Activated CD8-positive, alpha-beta memory T cell treated with anti-CD3 and anti-CD28 coated beads, Interleukin-2, amount 50 U/mL, for 1 hour (primary cell): ENCODE results near the gene ERCC6L2.

ENCODE experiments used
- DNase-seq: peaks from one replicate; pipeline ENCODE4 v3.0.0-alpha.2; 2020; ENCODE audit errors: extremely low read depth

The ERCC6L2 gene

DNA sequence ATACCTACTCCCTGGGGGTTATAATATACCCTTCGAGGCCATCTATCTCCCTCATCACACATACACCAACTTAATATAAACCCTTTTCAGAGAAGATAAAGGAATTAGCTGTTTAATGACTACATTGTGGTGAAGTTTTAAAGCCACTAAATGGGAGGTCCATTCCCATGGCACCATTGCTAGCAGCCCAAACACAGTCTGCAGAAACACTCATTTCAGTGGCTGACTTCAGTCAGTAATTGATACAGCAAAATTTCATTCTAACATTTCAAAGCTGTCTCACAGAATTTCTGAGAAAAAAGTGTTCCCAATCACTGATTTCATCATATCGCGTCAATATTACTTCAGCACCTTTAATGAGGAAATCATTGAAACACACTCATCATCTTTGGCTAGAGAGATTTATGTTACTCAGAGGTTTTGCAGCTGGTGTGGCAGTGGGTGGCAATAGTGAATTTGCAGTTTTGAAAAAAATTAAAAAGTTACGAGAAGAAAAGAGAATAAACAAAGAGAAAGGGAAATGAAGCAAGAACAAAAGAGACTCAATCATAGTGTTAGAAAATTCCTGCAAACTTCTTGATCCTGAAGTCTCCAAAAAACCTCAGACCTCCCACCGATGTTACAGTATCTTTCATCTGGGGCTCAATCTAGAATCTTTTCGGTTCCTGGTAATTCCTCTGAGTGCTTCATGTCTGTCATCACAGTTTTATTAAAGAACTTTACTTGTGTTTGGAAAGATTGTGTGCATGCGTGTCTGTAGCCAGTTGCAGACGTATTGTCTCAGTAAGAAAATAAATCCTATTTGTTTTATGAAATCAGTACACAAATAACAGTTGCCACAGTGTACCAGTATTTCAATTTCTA, 105.0 kb downstream of the ERCC6L2 start:
- no peak for DNase-seq

DNA sequence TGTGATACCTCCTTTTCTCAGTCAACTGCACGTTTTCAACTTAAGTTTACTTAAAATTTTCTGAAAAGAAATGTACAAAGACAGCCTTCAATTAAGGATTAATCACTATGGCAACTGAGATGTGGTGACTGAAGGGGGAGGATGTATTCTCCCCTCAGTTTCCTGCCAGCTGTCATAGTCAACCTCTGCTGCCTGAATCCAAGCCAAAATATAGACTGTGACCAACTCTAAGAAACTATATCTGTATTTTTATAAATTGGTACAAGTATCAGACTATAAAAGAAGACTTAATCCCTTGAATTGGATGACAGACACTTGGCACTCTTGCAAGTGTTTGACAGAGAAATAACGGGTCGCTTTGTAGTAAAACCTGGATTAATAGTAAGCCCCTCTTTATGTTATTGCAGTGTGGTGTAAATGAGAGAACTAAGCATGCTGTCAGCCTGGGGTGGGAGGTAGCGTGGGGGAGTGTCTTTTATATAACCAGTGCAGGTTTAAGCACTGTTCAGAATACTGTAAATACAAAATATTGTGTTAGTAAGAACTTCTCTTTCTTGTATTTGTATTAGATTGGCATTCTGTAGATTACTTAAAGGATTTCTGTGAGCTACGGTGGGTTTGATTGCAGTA, 106.4 kb downstream of the ERCC6L2 start:
- no peak for DNase-seq

DNA sequence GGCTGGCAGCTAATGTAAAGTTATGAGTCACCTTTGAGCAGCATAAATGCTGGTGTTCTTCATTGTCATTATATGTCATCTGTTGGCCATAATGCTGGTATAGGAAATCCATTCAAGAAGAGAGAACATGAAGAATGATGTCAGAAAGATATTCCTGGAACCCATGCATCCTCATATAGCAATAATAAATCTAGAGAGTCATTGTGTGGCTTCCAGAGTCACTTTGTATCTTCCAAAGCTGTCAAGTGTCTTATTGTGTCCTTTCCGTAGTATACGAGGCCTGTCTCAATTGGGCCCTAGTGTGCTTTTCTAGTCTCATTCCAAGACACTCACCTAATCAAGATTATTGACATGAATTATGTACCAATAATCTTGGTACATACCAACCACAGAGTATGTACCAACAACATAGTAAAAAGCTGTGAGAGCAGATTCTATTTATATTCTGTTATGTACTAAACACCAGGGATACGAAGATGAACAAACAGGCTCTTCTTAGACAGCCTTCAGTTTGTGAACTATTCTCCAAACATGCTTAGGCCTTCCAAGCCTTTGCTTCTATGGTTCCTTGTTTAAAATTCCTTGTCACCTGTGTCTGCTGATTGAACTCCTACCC, 110.1 kb downstream of the ERCC6L2 start:
- DNase-seq = no peak

DNA sequence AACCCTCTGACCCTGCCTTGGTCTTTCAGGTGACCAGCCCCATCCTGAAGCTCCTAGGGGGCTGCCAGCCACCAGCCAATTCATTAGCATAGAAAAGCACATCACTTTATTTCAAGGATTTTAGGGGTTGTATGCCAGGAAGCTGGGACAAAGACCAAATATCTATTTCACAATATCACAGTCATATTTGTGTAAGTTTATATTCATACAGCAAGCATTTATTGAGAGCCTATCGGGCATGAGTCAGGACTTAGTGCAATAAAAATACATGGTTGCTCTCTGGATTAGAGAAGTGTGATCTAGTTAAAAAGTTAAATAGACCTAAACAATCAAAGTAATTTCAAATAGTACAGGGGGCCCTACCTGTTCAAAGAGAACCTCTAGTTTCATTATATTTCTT, 113.8 kb downstream of the ERCC6L2 start:
- no peak for DNase-seq

DNA sequence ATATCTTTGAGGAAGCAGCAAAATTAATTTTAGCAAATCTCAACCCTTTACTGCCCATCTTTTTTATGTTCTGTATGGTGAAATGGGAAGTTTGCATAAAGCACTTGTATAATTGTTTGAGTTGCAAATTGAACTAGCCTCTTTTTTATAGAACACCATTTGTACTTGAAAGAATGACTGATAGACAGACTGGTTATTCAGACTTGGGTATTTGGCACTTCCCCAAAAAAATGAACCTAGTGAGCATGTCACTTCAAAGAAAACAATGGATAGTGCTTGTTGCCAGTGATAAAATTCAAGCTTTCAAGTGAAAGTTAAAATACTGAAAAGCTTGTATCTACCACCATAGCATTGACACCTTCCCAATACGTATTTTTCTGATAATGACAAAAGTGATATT, 115.8 kb downstream of the ERCC6L2 start:
- no peak for DNase-seq

DNA sequence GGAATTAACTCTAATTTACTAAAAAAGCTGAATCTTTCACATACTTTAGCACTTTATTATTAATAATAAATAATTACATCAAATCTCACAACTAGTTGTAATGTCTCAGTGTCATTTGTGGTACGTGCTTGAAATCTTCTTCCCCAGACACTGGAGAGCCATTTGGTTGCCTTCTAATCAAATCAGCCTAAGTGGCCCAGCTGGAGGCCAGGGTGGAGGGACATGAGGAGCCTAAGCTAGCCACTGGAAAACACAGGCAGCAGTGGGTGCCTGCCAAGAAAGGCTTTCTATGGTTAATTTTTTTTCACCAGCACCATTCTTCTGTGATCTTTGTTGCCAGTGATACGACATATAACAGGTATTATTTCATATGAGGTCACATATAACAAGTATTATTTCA, 117.0 kb downstream of the ERCC6L2 start:
- DNase-seq = no peak

DNA sequence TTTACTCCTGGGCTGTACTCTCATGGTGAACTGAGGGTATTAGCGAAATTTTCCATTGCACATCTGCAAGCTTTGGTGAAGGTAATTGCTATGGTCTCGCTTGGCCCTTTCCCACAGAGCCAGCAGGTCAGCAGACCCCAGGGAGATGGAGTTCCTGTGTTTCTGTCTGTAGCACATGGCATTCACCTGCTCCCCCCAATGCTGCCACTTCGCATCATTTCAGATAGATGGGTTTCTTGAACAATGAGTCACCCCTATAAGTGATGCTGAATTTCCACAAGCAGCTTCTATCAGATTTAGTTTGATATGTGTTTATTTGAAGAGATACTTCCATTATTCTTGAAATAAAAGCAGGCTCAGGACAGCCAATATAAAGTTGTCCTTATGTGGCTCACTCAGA, 117.8 kb downstream of the ERCC6L2 start:
- no peak for DNase-seq

DNA sequence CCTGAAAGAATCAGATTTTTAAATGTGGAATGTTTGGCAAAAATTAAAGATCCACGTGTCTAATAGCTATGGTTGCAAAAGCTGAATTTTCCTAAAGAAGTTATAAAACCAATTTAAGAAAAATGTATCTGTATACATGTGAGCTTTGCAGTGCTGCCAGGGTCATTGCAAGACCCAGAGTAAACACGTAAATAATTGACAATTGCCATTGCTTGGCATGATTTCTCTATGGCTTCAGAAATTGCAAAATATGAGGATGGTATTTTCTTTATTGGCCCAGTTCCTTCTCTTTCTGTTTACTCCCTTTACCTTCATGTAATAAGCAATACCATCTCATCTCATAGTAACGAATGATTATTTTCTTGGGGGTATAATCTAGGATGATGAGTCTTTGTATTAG, 123.9 kb downstream of the ERCC6L2 start:
- no peak for DNase-seq

DNA sequence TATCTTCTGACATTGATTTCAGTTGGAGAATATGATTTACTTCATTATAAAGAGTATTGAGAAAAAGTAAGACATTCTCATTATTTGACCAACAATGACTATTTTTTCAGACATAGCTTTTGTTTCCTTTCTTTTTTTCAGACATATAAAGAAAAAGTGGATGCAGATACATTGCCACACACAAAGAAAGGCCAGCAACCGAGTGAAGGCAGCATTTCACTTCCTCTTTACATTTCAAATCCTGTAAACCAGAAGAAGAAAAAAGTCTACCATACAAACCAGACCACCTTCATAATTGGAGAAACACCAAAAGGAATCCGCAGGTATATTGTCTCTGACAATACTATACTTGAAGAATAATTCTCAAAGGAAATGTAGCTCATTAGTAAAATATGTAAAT, 128.9 kb downstream of the ERCC6L2 start:
- no peak for DNase-seq

DNA sequence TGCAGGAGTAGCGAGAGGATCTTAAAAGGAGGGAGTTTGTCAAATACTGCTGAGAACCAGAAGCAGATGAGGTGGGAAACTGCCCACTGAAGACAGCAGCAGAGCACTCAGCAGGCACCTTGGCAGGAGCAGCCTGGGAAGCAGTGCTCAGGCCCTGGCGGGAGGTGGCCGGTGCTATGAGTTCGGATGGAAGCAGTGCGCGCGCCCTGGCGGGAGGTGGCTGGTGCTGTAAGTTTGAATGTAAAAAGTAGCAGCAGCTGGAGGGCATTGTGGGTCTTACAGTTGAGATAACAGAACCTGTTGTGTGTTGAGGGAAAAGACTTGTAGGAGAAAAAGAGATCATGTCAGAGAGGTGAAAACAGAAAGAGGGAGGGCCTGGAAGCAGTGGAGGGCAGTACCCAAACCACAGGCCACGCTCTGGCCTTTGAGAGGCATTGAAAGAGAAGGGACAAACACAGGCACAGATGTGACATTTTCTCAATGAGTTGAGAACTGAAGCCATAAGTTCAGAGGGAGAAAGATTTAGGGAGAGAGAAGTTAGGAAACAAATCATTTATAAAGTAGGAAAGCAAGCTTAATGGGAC, 130.9 kb downstream of the ERCC6L2 start:
- DNase-seq = no peak

DNA sequence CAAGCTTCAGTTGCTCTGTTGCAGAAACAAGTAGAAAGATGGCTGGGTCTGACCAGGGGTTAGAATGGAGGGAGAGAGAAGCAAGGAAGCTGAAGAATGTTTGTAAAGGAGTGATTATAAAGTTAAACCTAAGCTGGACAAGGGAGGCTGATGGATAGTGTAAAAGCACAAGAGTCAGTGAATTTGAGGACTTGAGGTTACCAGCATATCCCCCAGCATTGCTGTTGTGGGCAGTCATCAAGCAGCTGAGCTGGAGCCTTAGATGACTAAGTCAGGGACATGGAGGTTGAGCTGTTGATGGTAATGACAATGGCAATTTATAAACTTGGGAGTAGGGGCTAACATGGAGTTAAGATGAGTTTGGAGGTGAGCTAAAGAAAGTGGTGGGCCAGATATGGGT, 131.5 kb downstream of the ERCC6L2 start:
- DNase-seq = no peak

DNA sequence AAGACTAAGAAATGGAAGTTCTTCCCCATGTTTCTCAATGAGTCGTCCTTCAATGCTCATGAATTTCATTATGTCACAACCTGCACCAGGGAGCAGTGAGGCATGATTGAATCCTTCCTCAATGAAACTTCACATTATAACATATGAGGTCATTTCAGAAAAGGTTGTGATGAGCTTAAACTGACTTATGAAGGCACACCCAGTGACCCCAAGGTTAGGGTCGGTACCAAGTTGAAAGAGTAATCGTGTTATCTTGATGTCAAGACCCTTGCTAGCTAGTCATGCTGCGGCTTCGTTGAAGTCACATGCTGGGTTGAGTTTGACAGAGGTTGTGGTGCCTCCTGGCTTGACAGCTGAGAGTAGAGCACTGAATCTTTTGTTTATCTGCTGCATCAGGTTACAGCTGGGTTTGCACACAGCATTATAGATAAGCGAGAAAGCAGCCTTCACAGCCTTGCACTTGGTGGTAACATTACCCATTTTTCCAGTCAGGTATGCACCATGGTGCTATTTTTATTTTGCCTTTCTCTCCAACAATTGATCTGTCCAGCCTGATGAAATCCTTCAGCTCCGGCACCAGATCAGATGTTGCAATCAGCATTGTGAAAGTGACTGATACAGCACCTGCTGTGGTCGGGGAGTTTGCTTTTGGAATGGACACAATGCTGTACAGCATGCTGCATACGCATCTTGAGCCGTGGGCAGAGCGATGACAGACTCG, 133.2 kb downstream of the ERCC6L2 start:
- DNase-seq = no peak

DNA sequence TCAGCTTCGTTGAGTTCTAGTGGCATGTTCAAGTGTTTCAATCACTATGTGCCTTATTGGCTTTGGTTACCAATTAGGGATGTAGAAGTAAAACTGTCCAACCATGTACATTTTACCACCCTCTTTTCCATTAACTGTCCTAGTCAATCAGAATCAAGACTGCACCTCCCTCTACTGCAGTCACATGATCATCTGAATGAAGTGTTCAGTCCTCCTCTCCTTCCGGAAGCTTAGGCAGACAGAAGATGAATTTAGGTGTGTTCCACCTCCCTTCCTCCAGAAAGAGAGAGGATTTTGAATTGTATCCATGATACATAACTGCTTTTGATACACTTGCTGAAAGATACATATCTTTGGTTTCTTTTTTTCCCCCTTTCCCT, 133.7 kb downstream of the ERCC6L2 start:
- DNase-seq = no peak

DNA sequence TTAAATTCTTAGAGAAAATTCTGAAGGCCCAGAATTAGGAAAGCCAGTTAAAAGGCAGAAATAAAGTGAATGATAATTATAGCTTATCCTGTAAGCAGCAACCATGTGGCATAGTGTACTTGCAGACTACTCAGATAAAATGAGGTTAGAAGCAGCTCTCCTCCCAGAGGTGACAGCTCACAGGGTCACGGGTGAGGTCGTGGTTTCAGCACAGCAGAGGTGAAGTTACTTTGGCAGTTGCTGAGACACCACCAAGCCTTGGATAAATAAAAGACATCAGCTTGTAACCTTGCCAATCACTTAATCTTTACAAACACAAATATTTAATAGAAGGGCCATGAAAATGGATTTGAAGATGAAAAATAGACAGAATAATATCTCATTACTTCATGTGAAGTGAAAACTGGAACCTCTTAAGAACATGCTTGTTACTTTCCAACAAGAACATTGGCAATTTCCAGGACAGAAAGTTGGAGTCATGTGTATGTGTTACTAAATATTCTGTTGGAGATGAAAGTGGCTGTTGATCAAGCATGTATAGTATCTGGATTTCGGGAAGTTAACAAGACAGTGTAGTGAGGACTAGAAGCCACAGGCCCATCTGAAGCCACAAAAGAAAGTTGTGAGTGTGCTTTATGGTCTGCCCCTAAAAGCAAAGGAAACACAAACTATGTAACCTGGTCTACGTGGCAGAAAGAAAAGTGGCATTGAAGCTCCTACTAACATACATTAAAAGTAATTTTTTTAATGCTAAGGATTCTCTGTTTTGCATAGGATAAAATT, 134.4 kb downstream of the ERCC6L2 start:
- no peak for DNase-seq

DNA sequence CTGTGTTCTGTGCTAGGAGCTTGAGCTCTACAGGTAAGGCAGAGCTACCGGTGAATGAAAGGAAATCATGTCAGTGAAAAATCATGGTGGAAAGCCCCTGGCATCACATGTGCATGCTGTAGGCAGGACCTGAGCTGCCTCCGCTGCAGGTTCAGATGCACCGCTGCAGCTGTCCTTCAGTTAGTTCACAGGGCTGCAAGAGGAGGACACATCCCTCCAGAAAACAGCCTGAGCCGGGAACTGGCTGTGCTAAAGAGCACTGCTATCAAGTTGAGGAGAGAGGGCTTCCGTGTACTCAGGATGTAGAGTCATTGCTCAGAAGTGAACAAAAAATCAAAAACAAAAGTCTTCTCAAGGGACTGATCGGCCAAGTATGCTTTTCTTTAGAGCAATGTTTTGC, 138.6 kb downstream of the ERCC6L2 start:
- no peak for DNase-seq

DNA sequence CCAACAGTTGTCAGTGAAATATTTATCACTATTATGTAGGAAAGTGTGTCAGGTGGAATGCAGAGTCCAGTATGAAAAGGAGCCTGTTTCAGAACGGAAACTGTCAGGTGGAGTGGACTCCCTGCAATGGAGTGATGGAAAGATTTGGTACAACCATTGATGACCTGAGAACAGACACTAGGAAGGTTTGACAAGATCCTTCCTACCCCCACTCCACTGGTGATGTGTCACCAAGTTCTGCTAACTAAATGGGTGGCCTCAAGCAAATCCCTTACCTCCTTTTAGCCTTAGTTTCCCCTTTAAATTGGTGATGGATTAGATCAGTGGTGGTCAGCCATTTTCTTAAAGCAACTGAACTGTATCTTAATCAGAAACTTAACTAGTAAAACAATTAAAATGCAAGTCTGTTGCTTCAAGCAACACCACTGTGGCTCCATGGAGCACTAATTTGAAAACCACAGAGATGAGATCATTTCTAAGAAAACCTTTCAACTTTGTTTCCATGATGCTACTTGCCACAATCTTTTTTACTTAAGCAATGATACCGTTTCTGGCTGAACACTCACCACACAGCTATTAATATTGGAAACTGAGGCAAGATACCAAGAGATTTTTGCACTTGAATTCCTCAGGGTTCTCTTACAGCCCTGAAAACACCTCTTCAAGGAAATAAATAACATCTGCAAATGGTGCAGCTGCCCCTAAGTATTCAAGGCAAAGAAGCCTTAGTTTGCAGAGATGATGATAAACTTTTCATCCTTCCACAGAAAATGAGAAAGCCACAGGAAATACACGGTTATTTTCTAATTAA, 140.6 kb downstream of the ERCC6L2 start:
- DNase-seq = no peak
